CD14-positive monocyte (primary cell): Measurements from ENCODE around the gene RANBP3. TPM values are rescaled to one million over a fixed set of nuclear protein-coding genes. Genes with fewer than 3 reads are reported as not detected.
A peak's percentile ranks its signal among the peaks of the same experiment; 100 is the strongest.

ENCODE experiments used
- DNase-seq, 3 donors: peaks; one replicate each; pipeline ENCODE4 v3.0.0-alpha.2; 2011 to 2022
- H2AFZ ChIP-seq: 2 replicates; pipeline ENCODE4 v1.6.0; 2012; ENCODE audit warnings: mild to moderate bottlenecking, low read depth, low read length, inconsistent platforms; ENCODE audit not compliant: insufficient read depth, poor library complexity, severe bottlenecking
- H3K27ac ChIP-seq, 2 donors: 1 replicate in 1 of 2; 2 replicates in 1 of 2; pipeline ENCODE4 v1.5.1; 2012 to 2013; ENCODE audit warnings: low read length in 2 of 2, control low read depth in 1 of 2, inconsistent platforms in 1 of 2, low read depth in 1 of 2, mild to moderate bottlenecking in 1 of 2
- H3K27me3 ChIP-seq, 2 donors: one replicate each; pipeline versions ENCODE4 v1.6.0 to v1.6.1; 2011 to 2013; ENCODE audit warnings: low read length in 2 of 2; ENCODE audit not compliant: control insufficient read depth in 2 of 2, insufficient read depth in 2 of 2
- H3K36me3 ChIP-seq, 2 donors: replicated peaks in 1 of 2; 1 replicate in 1 of 2; 2 replicates in 1 of 2; pipeline versions ENCODE4 v1.5.1 to v1.6.1; 2012 to 2013; ENCODE audit warnings: low read length in 2 of 2, control low read depth in 1 of 2, inconsistent platforms in 1 of 2, mild to moderate bottlenecking in 1 of 2; ENCODE audit not compliant: insufficient read depth in 2 of 2, control insufficient read depth in 1 of 2
- H3K4me1 ChIP-seq, 2 donors: 1 replicate in 1 of 2; 2 replicates in 1 of 2; pipeline versions ENCODE4 v1.5.1 to v1.6.1; 2012 to 2013; ENCODE audit warnings: low read length in 2 of 2, control low read depth in 1 of 2, inconsistent platforms in 1 of 2, mild to moderate bottlenecking in 1 of 2, moderate library complexity in 1 of 2; ENCODE audit not compliant: insufficient read depth in 2 of 2, control insufficient read depth in 1 of 2
- H3K4me2 ChIP-seq: replicated peaks from 2 replicates; pipeline ENCODE3; 2012; ENCODE audit warnings: low read length, moderate library complexity, mild to moderate bottlenecking; ENCODE audit not compliant: poor library complexity, severe bottlenecking; ENCODE audit errors: extremely low read depth
- H3K4me3 ChIP-seq, 3 experiments: fragments of 200-600 bp in 1 of 3; sonication (generic) in 1 of 3; replicated peaks in 1 of 3; 1 replicate in 2 of 3; 2 replicates in 1 of 3; pipeline ENCODE4 v1.5.1; 2011 to 2013; ENCODE audit warnings: low read length in 3 of 3, mild to moderate bottlenecking in 3 of 3, control low read depth in 2 of 3, low read depth in 2 of 3, inconsistent platforms in 1 of 3, moderate library complexity in 1 of 3
- H3K79me2 ChIP-seq: 2 replicates; pipeline ENCODE4 v1.6.0; 2012; ENCODE audit warnings: mild to moderate bottlenecking, control low read depth, inconsistent platforms, low read length, moderate library complexity; ENCODE audit not compliant: insufficient read depth
- H3K9ac ChIP-seq: 2 replicates; pipeline ENCODE4 v1.6.0; 2017; ENCODE audit warnings: low read length, mild to moderate bottlenecking; ENCODE audit not compliant: insufficient read depth, poor library complexity, severe bottlenecking
- H3K9me3 ChIP-seq, 2 donors: replicated peaks in 1 of 2; 1 replicate in 1 of 2; 2 replicates in 1 of 2; pipeline versions ENCODE4 v1.5.1 to v1.6.1; 2012 to 2013; ENCODE audit warnings: low read length in 2 of 2, control low read depth in 1 of 2; ENCODE audit not compliant: control insufficient read depth in 1 of 2, insufficient read depth in 1 of 2
- H4K20me1 ChIP-seq: 2 replicates; pipeline ENCODE4 v1.6.0; 2012; ENCODE audit warnings: mild to moderate bottlenecking, low read length, control low read depth, moderate library complexity; ENCODE audit not compliant: insufficient read depth
- H3K27ac Mint-ChIP-seq, 7 donors: one replicate each; pipeline ENCODE4 v1.8.0; 2020; ENCODE audit warnings: mild to moderate bottlenecking in 7 of 7, mixed read lengths in 7 of 7, moderate library complexity in 6 of 7, inconsistent platforms in 2 of 7
- H3K27me3 Mint-ChIP-seq, 3 donors: one replicate each; pipeline ENCODE4 v1.8.0; 2021 to 2022; ENCODE audit warnings: low read depth in 3 of 3, mild to moderate bottlenecking in 3 of 3, mixed read lengths in 3 of 3, moderate library complexity in 3 of 3, inconsistent platforms in 1 of 3
- H3K36me3 Mint-ChIP-seq, 2 donors: one replicate each; pipeline ENCODE4 v1.8.0; 2020; ENCODE audit warnings: mixed read lengths in 2 of 2, inconsistent platforms in 1 of 2, mild to moderate bottlenecking in 1 of 2
- H3K4me1 Mint-ChIP-seq: one replicate; pipeline ENCODE4 v1.8.0; 2020; ENCODE audit warnings: mild to moderate bottlenecking, mixed read lengths
- H3K4me3 Mint-ChIP-seq, 2 donors: one replicate each; pipeline ENCODE4 v1.8.0; 2020; ENCODE audit warnings: mild to moderate bottlenecking in 2 of 2, mixed read lengths in 2 of 2, moderate library complexity in 1 of 2
- H3K9me3 Mint-ChIP-seq, 7 donors: one replicate each; pipeline ENCODE4 v1.8.0; 2020 to 2022; ENCODE audit warnings: mixed read lengths in 7 of 7, mild to moderate bottlenecking in 6 of 7, moderate library complexity in 6 of 7, inconsistent platforms in 2 of 7
- CTCF ChIP-seq: fragments of 200-600 bp; IDR thresholded peaks from one replicate; pipeline ENCODE4 v1.8.0; 2022; ENCODE audit warnings: antibody characterized with exemption, mild to moderate bottlenecking
- WGBS: methylation state at CpG from one replicate; pipeline ENCODE4 v1.1.5; 2013; ENCODE audit warnings: missing lambda C conversion rate; ENCODE audit not compliant: insufficient coverage; 5-methylcytosine and 5-hydroxymethylcytosine counted together
- intact Hi-C, 2 donors: fragments of 100-400 bp; cut with micrococcal nuclease; formaldehyde crosslinking; loops; one replicate each; pipeline versions ENCODE4 v1.15.0 to v1.15.1; 2023
- polyA plus RNA-seq, 3 donors: library from polyadenylated mRNA; depleted of rRNA in 1 of 3; unstranded in 2 of 3; stranded (reverse) in 1 of 3; fragments of 300-500 nt in 2 of 3; fragments of >200 nt in 1 of 3; fragmentation: Illumina TruSeq in 2 of 3; gene quantifications; 1 replicate in 2 of 3; 2 replicates in 1 of 3; pipeline ENCODE4 v1.2.3, GENCODE V29; 2012 to 2021

RANBP3 gene
- polyA plus RNA-seq, 3 donors = 4.5 to 49.5 (median 8.1) TPM

DNA sequence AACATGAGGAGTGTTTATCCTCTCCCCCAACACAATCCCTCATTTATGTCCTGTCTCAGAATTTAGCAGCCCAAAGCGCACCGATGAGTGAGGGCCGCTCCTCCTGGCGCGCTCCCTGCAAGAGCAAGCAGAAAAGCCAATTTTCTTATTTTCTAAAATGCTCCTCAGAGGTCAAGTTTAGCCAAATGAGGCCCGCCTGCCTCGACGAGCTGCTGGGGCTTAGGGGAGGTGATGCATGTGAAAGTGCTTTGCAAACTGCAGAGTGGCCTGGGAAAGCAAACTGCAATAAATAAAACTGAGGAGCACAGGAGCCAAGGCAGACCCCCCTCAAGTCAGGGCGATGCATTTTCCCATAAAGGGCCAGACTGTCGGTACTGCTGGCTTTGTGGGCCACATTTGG lies 34.9 kb downstream of the RANBP3 start:
- Histone ChIP-seq H3K36me3 (peaks cover 35 to 62% of the 10 kb centered on the region in 2 donors), H3K4me1 (peaks cover 18% of the 10 kb centered on the region in 2 donors), H3K4me2 (no peak overlapping the region), H3K4me3 (no peak overlapping the region), H3K27ac (no peak overlapping the region), H4K20me1 (peaks cover 66% of the 10 kb centered on the region), H3K79me2 (peaks cover 54% of the 10 kb centered on the region), H2AFZ (no peak overlapping the region), H3K9me3 (no peaks in the 10 kb centered on the region), H3K9ac (no peak overlapping the region), H3K27me3 (no peaks in the 10 kb centered on the region)
- WGBS = 94% methylated on average over 7 of the region's 10 CpGs
- intact Hi-C loops = no loop called here
- peaks cover 18% of the 10 kb centered on the region for H3K4me1 Mint-ChIP-seq
- no peak for DNase-seq
- no peak overlapping the region for H3K4me3 Mint-ChIP-seq
- H3K9me3 Mint-ChIP-seq = no peaks in the 10 kb centered on the region
- peaks cover 48 to 66% of the 10 kb centered on the region in 2 donors for H3K36me3 Mint-ChIP-seq
- TF ChIP-seq CTCF = no peak
- H3K27me3 Mint-ChIP-seq = peaks cover 0 to 2% (median 1%) of the 10 kb centered on the region in 3 donors
- H3K27ac Mint-ChIP-seq = no peak overlapping the region

GRCh38 chr19:5941673-5942072 lies 36.3 kb downstream of the RANBP3 start:
- Histone ChIP-seq H3K4me3 (no peak overlapping the region), H2AFZ (no peak overlapping the region), H3K79me2 (peaks cover 52% of the 10 kb centered on the region), H3K27me3 (no peaks in the 10 kb centered on the region), H3K4me2 (no peak overlapping the region), H4K20me1 (peaks cover 72% of the 10 kb centered on the region), H3K4me1 (peaks cover 4% of the 10 kb centered on the region in 2 donors), H3K9ac (no peak overlapping the region), H3K27ac (no peak overlapping the region), H3K36me3 (peaks cover 44 to 75% of the 10 kb centered on the region in 2 donors), H3K9me3 (no peaks in the 10 kb centered on the region)
- TF ChIP-seq CTCF = no peak
- WGBS = 99% methylated on average over 11 of the region's 11 CpGs
- intact Hi-C loops = no loop called here
- Mint-ChIP-seq H3K27ac (peak overlapping the region in 1 of 7 donors; percentile 61), H3K4me1 (peaks cover 4% of the 10 kb centered on the region), H3K9me3 (no peaks in the 10 kb centered on the region), H3K27me3 (peaks cover 0 to 2% (median 1%) of the 10 kb centered on the region in 3 donors), H3K4me3 (no peak overlapping the region), H3K36me3 (peaks cover 61 to 79% of the 10 kb centered on the region in 2 donors)
- no peak for DNase-seq
